Activated CD4-positive, alpha-beta T cell treated with anti-CD3 and anti-CD28 coated beads, Interleukin-2, Interleukin-6, amounts not matched to agents 100 ng/mL and 50 ng/mL, durations not matched to agents 16 hours and 8 hours (primary cell): Measurements from ENCODE around the gene USE1.

Experiments used
- DNase-seq: peaks from one replicate; pipeline ENCODE4 v3.0.0-alpha.2; 2020

USE1 gene

DNA sequence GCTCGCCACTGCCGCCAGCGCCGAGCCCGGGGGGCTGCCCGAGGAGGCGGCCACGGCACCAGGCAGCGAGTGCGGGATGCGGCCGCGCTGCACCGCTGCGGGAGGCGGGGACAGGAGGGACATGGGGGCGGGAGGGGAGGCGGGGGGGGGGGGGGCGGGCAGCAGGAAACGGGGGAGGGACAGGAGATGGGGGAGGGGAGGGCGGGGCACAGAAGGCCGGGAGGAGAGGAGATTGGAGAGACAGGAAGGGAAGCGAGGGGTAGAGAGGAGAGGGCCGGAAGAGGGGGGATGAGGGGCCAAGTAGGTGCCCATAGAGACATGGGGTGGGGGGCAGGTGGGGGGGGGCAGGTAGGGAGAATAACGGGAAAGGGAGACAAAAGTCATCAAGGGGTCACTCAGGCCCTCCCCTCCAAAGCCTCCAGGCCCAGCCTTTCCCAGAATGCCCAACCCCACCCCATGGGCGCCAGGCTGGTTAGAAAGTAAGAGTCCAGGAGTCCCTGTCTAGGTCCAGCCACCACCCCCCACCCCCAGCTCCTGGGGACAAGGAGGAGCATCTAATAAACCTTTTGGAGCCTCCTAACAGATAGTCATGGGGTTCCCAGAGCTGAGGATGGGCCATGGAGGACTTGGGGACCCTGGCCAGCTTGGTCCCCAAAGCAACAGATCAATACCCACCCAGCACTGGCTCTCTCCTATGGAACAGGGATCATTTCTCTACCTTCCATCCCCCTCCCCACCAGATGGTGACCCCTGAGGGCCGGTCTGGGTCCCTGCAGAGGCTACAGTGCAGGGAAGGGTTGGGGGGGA, 21.0 kb downstream of the USE1 start:
- DNase-seq, result peak; percentile 51

DNA sequence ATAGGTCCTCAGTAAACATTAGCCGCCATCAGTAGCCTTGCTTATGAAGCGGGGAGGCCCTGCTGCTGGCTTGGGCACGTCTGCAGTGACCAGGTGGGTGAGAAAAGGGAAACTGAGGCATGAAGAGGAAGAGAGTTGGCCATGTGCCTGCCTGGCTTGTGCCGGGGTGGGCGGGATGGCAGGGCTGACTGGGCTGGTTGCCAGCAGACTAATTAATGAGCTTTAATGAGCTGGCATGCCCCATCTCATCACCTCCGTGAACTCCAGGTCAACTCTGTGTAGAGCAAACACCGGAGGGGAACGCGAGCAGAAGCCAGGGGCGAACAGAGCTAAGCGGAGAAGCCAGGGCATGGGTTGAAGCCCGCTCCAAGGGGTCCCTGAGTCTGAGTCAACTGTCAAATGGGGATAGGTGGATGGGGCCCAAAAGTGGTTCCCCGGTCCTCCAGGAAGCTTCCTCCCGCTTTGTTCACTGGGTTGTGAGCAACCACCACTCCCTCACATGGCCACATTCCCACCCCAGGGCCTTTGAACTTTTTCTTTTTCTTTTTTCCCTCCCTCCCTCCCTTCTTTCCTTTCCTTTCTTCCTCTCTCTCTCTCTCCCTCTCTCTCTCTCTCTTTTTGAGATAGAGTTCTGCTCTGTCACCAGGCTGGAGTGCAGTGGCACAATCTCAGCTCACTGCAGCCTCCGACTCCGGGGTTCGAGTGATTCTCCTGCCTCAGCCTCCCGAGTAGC, 21.8 kb downstream of the USE1 start:
- DNase-seq, result no peak

DNA sequence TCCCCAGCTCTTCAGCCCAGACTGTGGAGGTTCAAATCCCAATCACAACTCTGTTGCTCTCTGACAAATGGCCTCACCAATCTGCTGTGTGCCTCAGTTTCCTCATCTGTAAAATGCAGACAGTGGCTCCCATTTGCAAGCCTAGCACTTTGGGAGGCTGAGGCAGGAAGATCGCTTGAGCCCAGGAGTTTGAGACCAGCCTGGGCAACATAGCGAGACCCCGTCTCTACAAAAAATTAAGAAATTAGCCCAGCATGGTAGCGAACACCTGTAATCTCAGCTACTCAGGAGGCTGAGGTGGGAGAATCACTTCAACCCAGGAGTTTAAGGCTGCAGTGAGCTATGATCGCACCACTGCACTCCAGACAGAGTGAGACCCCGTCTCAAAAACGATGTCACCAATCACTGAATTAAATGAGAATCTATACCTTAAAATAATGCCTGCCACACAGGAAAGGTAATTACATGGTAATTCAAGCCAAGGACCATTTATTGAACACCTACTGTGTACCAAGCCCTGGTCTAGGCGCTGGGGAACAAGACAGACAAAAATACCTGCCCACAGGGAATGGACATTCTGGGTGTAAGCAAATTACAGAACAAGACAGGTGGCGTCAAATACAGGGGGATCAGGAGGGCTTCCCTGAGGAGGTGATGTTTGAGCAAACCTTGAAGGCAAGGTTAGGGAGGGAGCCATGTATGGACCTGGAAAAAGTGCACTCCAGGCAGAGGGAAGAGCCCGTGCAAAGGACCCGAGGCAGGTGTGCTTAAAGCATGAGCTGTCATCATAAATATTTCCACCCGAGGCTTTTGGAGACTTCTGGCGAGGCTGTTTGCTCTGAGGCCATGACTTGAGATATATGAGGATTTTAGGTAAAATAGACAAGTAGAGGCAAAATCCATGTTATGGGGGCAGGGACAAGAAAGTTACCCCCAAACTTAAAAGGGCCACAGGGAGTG, 22.9 kb downstream of the USE1 start:
- no peak for DNase-seq

DNA sequence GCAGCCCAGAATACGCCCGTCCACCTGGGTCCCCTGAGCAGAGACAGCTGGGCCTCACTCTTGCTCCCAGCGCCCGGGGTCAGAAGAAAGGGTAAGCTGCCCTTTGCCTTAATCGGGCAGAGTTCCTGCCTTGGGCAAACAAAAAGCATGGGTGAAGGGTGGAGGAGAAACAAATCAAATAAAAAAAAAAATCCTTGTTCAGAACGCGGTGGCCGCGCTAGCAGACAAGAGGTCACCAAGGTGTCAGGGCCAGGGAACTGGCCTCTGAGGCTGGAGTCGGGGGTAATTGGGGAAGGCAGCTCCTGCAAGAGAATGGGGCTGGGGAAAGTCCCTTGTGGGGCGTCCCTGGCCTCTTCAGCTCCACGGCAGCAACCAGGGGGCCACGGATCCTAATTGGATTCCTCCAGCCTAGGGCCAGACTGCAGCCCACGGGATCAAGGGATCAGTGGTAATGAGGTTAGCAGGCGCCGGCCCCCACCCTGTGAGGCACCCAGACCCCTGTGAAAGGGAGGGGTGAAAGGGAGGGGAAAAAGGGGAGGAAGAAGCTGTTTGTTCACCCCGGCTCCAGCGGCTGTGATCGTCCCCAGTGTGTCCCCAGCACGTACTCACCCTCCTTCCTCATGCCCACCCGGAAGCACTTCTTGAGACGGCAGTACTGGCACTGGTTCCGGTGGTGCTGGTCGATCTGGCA, 25.1 kb downstream of the USE1 start:
- no peak for DNase-seq

DNA sequence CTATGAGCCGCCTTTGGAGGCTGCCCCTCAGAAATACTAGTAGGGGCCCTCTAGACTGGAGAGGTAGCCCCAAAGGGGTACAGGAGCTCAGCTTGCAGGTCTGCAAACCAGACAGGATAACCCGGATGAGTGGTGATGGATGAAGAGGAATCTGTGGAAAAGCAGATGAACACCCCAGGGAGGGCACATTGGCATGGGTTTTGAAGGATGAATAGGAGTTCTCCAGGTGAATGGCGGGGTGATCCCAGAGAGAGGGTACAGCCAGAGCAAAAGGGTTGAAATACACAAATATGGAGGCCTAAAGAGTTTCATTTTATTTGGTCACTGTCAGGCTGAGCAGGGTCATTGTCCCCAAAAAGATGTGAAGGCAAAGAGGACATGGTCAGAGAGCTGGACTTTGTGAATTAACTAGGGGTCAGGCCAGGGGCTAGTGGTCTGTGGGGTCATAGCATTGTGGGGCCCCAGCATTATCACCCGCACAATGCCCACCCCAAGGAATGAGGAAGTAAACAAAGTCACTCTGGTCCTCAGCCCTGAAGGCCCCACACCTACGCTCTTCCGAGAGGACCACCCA, 25.8 kb downstream of the USE1 start:
- DNase-seq, result no peak

DNA sequence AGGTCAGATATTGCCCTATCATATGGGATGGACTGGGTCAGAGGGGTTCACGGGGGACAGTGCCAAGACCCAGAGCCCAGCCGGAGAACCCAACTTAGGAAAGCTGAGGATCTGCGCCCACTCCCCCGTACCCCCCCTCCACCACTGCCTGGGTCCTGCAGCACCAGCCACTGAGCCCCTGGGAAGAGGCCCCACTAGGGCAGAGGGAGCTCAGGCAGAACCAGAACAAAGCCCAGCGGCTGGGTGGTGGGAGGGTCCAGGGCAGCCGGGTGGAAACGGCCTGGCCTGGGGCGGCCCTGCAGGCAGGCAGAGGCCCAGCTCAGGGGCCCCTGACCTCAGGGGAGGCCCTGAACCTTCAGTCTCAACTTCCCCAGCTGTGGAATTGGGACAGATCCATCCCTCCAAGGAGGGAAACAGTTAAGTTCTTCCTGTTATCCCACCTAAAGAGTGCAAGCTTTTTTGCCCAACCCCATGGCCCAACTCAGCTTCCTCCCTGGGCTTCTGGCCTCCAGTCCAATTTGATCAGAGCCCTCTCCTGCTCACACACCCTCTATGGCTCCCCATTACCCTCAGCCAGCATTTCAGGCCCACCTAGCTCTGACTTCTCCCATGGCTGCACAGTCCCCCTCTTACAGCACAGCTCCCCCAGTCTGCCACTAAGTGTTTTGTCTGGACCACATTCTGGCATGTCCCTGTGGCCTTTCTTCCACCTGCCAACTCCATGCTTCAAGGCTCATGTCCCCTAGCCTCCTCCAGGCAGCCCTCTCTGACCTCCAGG, 27.5 kb downstream of the USE1 start:
- DNase-seq, result no peak

DNA sequence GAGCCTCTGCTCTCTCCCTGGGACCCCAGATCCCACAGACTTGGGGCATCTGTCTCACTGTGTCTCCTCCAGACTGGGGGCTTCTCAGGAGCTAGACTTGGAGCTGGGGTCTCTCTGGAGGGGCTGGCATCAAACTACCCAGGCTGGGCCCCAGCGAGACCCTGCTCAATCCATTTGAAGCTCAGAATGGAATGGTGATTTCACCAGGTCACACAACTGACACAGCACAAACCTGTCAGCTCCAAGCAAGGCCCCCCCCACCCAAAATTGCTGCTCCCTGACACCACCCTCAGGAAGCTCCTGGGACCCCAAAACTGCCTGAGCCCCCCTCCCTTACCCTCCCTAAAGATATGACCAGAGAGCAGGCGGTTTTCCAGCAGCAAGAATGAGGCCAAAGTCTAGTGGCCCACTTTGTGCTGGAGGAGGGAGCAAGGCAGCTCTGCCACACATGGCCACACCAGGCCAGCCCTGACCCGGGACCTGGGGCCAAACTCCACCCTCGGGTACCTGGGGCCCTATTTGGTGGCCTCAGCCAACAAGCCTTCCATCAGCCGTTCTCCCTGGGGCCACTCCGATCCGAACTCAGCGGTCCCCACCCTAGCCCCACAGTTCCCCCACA, 28.2 kb downstream of the USE1 start:
- DNase-seq, result no peak

DNA sequence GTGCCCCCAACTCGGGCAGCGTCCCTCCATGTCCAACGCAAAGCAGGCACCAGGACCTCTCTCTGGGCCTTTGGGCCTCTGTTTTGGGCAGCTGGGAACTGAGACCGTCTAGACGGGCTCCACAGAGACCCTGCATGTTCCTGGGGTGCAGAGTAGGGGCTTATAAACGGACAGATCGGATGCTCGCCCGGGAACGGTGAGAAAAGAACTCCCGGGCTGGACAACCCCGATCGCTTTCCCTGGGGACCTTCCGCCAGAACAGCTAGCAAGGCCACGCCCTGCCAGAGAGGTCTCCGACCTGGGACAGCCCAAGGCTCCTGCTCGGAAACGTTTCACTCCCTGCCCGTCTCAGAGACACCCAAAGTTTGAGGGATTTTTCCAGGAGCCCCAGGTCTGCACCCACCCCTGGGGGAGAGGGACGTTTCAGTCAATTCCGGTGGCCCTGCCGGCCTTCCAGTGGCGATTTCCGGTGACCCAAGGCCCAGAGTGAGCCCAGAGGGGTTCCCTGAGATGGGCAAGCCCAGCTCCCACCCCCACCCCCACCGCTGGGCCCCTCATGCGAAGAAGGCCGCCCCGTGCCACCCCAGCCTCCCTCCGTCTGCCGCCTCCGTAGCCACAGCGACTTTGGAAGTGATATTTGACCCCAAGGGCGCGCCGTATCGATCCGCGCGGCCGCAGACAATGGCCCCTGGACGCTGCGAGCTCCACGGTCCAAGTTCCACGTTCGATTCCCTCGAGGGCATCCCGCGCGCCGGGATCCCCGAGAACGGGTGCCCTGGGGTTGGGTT, 28.9 kb downstream of the USE1 start:
- DNase-seq, result no peak

DNA sequence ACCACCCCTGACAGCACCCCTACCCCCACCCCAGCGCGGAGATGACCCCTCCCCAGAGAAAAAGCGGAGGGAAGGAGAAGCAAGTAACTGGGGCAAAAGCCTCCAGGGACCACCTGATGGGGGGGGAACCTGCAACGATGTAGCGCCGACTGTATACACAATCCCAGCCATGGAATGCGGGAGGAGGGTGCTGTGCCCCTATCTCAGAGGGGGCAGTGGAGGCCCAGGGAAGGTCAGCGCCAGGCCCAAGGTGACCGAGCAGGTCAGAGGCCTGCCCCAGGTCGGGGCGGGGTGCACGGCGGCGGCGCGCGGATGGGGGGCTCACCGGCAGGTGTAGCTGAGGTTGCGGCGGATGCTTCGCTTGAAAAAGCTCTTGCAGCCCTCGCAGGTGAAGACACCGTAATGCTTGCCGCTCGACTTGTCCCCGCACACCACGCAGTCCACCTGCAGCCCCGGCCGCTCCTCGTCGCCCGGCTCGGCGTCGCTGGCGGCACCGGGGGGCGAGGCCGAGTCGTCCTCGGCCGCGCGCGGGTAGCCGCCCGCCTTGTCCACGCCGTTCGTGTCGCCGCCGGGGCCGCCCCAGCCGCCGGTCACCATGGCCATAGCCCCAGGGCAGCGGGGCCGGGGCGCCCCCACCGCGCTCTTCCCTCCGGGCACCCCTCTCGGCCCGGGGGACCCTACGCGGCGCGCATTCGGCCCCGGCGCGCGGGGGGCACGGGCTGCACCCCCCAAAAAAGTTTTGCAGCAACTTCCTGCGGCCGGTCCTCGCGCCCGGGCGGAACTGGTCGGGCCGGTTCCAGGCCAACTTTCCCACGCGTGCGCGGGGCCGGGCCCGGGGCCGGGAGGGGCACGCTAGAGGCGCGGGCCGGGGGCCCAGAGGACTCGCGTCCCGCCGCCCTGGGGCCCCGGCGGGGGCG, 29.7 kb downstream of the USE1 start:
- no peak for DNase-seq

DNA sequence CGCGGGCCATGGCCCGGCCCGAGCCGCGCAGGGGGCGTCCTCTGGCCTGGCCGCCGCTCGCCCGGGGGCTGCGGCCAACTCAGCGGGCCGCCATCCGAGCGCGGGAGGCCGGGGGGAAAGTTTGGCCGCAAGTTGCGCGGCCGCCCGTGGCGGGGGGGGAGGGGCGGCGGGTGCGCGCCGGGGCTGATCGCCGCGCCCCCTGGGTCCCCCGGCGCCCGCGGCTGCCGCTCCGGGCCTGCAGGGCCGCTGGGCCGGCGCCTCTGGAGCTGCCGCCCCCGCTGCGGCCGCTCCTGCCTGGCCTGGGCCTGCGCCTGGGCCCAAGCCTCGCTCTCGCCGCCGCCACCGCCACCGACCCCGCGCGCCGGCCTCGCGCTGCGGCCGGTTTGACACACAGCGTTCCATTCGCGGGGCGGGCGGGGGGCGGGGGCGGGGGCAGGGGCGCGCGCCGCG, 30.4 kb downstream of the USE1 start, which contains the start of gene NR2F6:
TSS of gene NR2F6 (minus strand) at position 385 of the 450 bp plus-strand sequence. CDS start 699 bp downstream, outside the sequence.
- DNase-seq, result no peak

DNA sequence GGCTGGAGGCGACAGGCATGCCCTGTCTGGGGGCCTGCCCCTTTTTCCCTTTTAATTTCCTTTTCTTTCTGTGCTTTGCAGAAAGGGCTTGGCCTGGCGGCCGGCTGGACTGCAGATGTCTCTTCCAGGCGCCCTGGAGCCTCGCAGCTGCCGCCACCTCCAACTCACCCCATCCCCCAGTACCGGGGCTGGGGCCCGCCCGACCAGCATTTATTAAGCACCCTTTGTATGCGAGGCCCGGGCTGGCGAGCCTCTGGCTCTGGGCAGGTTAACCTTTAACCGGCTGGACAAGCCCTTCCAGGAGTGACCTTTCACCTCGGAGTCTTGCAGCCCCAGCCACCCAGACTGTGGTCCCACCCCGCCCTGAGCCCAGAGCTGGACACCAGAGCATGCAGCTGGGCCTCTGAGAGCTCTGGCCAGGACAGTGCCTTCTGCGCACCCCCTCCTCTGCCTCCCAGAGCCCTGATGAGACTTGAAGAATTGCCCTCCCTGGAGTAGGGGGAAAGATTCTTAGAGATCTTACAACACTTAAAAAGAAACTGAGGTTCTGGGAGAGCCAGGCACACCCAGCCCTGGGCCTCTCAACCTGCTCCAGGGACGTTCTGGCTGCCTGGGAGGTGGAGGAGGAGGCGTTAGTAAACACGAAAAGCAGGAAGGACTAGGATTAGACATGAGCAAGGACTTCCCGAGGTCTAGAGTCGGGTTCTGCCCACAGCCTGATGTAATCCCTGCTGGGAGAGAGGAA, 31.7 kb downstream of the USE1 start:
- no peak for DNase-seq

DNA sequence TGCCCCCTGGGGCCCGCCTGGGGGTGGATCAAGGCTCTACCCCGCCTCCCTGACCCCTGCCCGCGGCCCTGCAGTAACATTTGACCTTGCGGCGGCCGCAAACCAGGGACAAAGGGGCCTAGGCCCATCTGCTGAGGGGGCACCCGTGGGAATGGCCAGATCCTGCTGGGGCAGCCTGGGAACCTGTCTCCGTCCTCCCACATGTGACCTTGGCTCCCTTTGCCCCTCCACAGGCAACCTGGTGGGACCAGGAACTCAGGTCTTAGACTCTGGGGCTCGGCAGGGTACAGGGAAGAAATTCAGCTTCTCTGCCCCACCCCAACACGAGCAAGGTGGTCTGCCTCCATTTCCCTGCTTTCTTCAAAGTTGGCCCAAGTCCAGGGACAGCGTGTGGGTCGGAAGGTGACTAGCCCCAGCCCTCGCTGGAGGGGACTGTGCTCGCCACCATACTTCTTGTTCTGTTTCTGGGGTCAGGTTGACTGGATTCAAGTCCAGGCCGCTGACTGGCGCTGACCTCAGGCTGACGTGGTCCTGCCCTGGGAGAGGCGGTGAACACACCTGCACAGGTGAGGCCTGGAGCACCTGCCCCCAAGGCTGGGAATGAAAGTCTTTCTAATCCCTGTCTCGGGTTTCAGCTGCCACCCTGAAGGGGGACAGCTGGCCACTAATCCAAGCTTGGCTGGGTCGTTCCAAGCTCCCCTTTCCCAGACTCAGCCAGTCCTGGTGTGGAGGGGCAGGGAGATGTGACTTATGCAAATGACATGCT, 33.0 kb downstream of the USE1 start:
- no peak for DNase-seq

DNA sequence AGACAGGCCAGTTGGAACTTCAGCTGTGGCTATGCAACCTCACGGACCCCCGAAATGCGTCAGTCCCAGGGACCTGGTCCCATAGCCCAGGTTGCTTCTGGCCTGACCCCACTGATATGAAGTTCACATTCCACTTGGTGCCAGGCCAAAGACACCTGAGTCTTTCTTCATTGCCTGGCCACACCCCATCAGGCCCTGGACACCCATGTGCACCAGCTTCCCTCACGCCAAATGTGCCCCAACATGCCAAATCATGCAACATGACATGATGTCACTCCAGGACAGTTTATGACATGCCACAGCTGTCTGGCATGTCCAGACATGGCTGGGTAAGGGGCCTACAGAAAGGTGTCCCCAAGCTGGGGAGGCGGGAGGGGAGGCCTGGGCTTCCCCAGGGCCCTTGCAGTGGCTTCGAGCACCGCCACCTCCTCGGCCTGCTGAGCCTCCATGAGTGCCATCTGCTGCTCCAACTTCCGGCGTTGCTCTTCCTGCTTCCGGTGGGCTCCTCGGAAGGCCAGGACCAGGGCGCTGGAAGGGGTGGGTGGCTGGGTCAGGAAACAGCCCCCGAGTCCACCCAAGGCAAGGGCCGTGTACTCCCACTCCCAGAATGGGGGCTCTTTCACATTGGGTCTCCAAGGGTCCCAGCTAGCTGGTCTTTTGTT, 34.9 kb downstream of the USE1 start:
- no peak for DNase-seq

DNA sequence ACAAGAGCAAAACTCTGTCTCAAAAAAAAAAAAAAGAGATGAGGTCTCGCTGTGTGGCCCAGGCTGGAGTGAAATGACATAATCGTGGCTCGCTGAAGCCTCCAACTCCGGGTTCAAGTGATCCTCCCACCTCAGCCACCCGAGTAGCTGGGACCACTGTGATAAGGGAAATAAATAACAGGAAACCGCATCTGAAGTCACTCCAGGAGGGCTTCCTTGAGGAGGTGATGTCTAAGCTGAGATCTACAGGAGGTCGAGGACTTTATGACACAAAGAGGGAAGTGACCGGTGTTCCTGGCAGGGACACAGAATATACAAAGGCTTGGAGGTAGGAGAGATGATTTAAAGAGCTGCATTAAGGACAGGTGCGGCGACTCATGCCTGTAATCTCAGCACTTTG, 39.5 kb downstream of the USE1 start:
- no peak for DNase-seq

DNA sequence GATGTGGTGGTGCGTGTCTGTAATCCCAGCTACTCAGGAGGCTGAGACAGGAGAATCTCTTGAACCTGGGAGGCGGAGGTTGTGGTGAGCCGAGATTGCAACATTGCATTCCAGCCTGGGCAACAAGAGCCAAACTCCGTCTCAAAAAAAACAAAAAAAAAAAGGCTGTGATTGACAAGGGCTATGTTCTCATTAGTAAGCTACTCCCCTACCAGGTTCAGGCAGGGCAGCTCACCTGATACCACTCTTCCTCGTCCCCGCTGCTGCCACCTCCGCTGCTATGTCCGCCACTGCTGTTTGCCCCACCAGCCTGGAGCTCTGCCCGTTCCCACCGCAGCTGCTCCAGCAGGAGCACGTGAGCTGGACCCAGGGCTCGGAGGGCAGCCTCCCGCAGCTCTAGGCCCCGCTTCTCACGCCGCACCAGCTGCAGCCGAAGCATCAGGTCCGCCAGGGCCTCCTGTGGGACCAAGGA, 40.0 kb downstream of the USE1 start:
- DNase-seq, result no peak

DNA sequence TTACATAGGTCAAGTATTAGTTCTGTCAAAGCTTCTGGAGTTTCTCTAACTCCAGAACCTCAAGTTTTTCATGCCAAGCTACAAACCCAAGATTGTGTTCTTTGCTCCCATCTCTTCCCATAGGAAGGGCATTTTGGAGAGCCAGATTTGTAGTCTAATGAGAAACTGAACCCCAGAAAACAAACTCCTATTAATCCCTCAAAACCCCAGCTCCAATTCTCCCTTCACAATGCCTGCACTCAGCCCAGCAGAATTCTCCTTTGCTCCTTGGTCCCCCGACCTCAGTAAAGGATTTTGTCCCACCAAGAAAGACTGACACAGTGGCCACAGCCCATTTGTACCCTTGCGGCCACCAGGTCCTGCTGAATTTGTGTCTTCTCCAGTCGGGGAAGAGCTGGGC, 41.0 kb downstream of the USE1 start:
- DNase-seq, result no peak
